IMR-90 (cell line): ENCODE results near the gene TTYH3. TPM values are rescaled to one million over a fixed set of nuclear protein-coding genes. Genes with fewer than 3 reads are reported as not detected.

Experiments
- ATAC-seq: fragments of 200-7000 bp; cut with Tn5 transposase; 2 replicates; pipeline ENCODE4 v1.9.1; 2020; ENCODE audit warnings: low read depth, mild to moderate bottlenecking, moderate library complexity
- BruUV-seq: library from RNA; stranded (reverse); fragments of 400-500 nt; replicated peaks from 2 replicates; lab custom pipeline; 2021; lab: Mats Ljungman, UMichigan
- CTCF ChIA-PET: fragments of 300-600 bp; formaldehyde crosslinking; extraction: SDS; loops from one replicate; lab custom pipeline; 2021; ENCODE audit warnings: antibody characterized with exemption; lab: Yijun Ruan, JAX
- POLR2A ChIA-PET: fragments of 300-600 bp; sonication (Branson Sonifier 250); formaldehyde crosslinking; loops from one replicate; lab custom pipeline; 2022; ENCODE audit warnings: antibody characterized with exemption; ENCODE audit not compliant: unreplicated experiment; lab: Charles Lee
- DNase-seq: peaks from one replicate; pipeline ENCODE4 v3.0.0; 2013
- H2AFZ ChIP-seq: replicated peaks from 2 replicates; pipeline ENCODE3; 2013; ENCODE audit warnings: low read length, mild to moderate bottlenecking; ENCODE audit not compliant: poor library complexity
- H2AK5ac ChIP-seq: 2 replicates; pipeline ENCODE4 v1.6.1; 2013; ENCODE audit warnings: low read depth, low read length, inconsistent platforms
- H2AK9ac ChIP-seq: replicated peaks from 2 replicates; pipeline ENCODE3; 2013; ENCODE audit warnings: mild to moderate bottlenecking, low read depth, low read length, moderate library complexity; ENCODE audit not compliant: poor library complexity
- H2BK120ac ChIP-seq: 2 replicates; pipeline ENCODE4 v1.6.1; 2013; ENCODE audit warnings: low read depth, low read length, inconsistent platforms
- H2BK15ac ChIP-seq: 3 replicates; pipeline ENCODE4 v1.6.1; 2013; ENCODE audit warnings: low read depth, low read length, inconsistent platforms
- H2BK20ac ChIP-seq: 2 replicates; pipeline ENCODE4 v1.6.1; 2013; ENCODE audit warnings: low read depth, mild to moderate bottlenecking, inconsistent platforms, low read length, moderate library complexity
- H2BK5ac ChIP-seq: 2 replicates; pipeline ENCODE4 v1.6.1; 2013; ENCODE audit warnings: mild to moderate bottlenecking, low read depth, low read length, inconsistent platforms; ENCODE audit not compliant: poor library complexity, severe bottlenecking
- H3K14ac ChIP-seq: replicated peaks from 2 replicates; pipeline ENCODE4 v1.6.1; 2013; ENCODE audit warnings: low read depth, low read length, inconsistent platforms
- H3K18ac ChIP-seq: 2 replicates; pipeline ENCODE4 v1.6.1; 2013; ENCODE audit warnings: low read depth, low read length, control low read depth
- H3K23ac ChIP-seq: 2 replicates; pipeline ENCODE4 v1.6.1; 2013; ENCODE audit warnings: low read depth, low read length, inconsistent platforms
- H3K27ac ChIP-seq: 2 replicates; pipeline ENCODE4 v1.5.1; 2013; ENCODE audit warnings: mild to moderate bottlenecking, control low read depth, low read length; ENCODE audit not compliant: insufficient read depth
- H3K27me3 ChIP-seq: 2 replicates; pipeline ENCODE4 v1.6.1; 2013; ENCODE audit warnings: low read length; ENCODE audit not compliant: control insufficient read depth, insufficient read depth
- H3K36me3 ChIP-seq: 2 replicates; pipeline ENCODE4 v1.6.1; 2013; ENCODE audit warnings: low read length, mixed read lengths; ENCODE audit not compliant: control insufficient read depth, insufficient read depth
- H3K4ac ChIP-seq: 2 replicates; pipeline ENCODE4 v1.6.1; 2013; ENCODE audit warnings: low read depth, low read length, inconsistent platforms
- H3K4me1 ChIP-seq: 2 replicates; pipeline ENCODE4 v1.6.1; 2013; ENCODE audit warnings: low read length, mixed read lengths; ENCODE audit not compliant: control insufficient read depth, insufficient read depth
- H3K4me2 ChIP-seq: 2 replicates; pipeline ENCODE4 v1.6.1; 2013; ENCODE audit warnings: low read depth, mild to moderate bottlenecking, control low read depth, low read length, moderate library complexity
- H3K4me3 ChIP-seq: 2 replicates; pipeline ENCODE4 v1.5.1; 2013; ENCODE audit warnings: low read depth, mild to moderate bottlenecking, control low read depth, low read length, moderate library complexity; ENCODE audit not compliant: insufficient read depth
- H3K56ac ChIP-seq: 2 replicates; pipeline ENCODE4 v1.6.1; 2013; ENCODE audit warnings: low read length, inconsistent platforms; ENCODE audit not compliant: insufficient read depth; ENCODE audit errors: extremely low read depth
- H3K79me1 ChIP-seq, 2 experiments: 2 replicates each; pipeline ENCODE4 v1.6.1; 2013; ENCODE audit warnings: low read length in 2 of 2, inconsistent platforms in 1 of 2, low read depth in 1 of 2
- H3K9ac ChIP-seq: 2 replicates; pipeline ENCODE4 v1.6.1; 2013; ENCODE audit warnings: low read depth, low read length, control low read depth
- H3K9me1 ChIP-seq: 2 replicates; pipeline ENCODE4 v1.6.1; 2013; ENCODE audit warnings: low read length, inconsistent platforms; ENCODE audit not compliant: insufficient read depth
- H3K9me3 ChIP-seq: 2 replicates; pipeline ENCODE4 v1.6.1; 2013; ENCODE audit warnings: low read length; ENCODE audit not compliant: control insufficient read depth, insufficient read depth
- H4K20me1 ChIP-seq: 2 replicates; pipeline ENCODE4 v1.6.1; 2013; ENCODE audit warnings: low read length, inconsistent platforms; ENCODE audit not compliant: insufficient read depth
- H4K5ac ChIP-seq: 2 replicates; pipeline ENCODE4 v1.6.1; 2013; ENCODE audit warnings: mild to moderate bottlenecking, low read depth, low read length, control low read depth
- H4K8ac ChIP-seq, 2 experiments: 2 replicates each; pipeline ENCODE4 v1.6.1; 2013; ENCODE audit warnings: low read depth in 2 of 2, low read length in 2 of 2, control low read depth in 1 of 2, inconsistent platforms in 1 of 2
- H4K91ac ChIP-seq: 2 replicates; pipeline ENCODE4 v1.6.1; 2013; ENCODE audit warnings: low read depth, low read length, inconsistent platforms; ENCODE audit not compliant: insufficient read depth
- BHLHE40 ChIP-seq: fragments of 150-350 bp; IDR thresholded peaks from 2 replicates; pipeline ENCODE4 v1.6.1; 2016; ENCODE audit warnings: mild to moderate bottlenecking, low read depth, low read length
- CEBPB ChIP-seq: IDR thresholded peaks from 2 replicates; pipeline ENCODE4 v1.6.1; 2012; ENCODE audit warnings: low read depth, low read length, improper control_type of control experiment
- CTCF ChIP-seq: conservative IDR thresholded peaks from 2 replicates; pipeline ENCODE4 v1.5.1; 2012; ENCODE audit warnings: mild to moderate bottlenecking, low read depth, low read length, improper control_type of control experiment
- FOS ChIP-seq: fragments of 150-350 bp; IDR thresholded peaks from 2 replicates; pipeline ENCODE4 v1.6.1; 2016; ENCODE audit warnings: low read depth, low read length
- MAFK ChIP-seq: IDR thresholded peaks from 2 replicates; pipeline ENCODE4 v1.6.1; 2012; ENCODE audit warnings: low read depth, low read length, improper control_type of control experiment
- MAZ ChIP-seq: IDR thresholded peaks from 2 replicates; pipeline ENCODE4 v1.6.1; 2012; ENCODE audit warnings: low read depth, mild to moderate bottlenecking, low read length, improper control_type of control experiment, moderate library complexity, borderline replicate concordance
- MXI1 ChIP-seq: IDR thresholded peaks from 2 replicates; pipeline ENCODE4 v1.6.1; 2012; ENCODE audit warnings: low read depth, mild to moderate bottlenecking, low read length, moderate library complexity, borderline replicate concordance
- NFE2L2 ChIP-seq: fragments of 150-350 bp; IDR thresholded peaks from 2 replicates; pipeline ENCODE4 v1.6.1; 2016; ENCODE audit warnings: low read depth, mild to moderate bottlenecking, low read length
- POLR2A ChIP-seq: IDR thresholded peaks from 2 replicates; pipeline ENCODE4 v1.6.1; 2012; ENCODE audit warnings: mild to moderate bottlenecking, low read depth, low read length
- RAD21 ChIP-seq: IDR thresholded peaks from 2 replicates; pipeline ENCODE4 v1.6.1; 2012; ENCODE audit warnings: low read length, improper control_type of control experiment
- RFX5 ChIP-seq: IDR thresholded peaks from 2 replicates; pipeline ENCODE4 v1.8.0; 2012; ENCODE audit warnings: low read depth, mild to moderate bottlenecking, low read length, moderate library complexity
- SMC3 ChIP-seq: fragments of 150-350 bp; IDR thresholded peaks from 2 replicates; pipeline ENCODE4 v1.6.1; 2016; ENCODE audit warnings: low read depth, mild to moderate bottlenecking, antibody characterized with exemption, low read length, moderate library complexity
- WGBS, 2 experiments: methylation state at CpG; one replicate each; pipeline versions ENCODE4 v1.1.5 to v1.1.7; 2013; ENCODE audit warnings: missing lambda C conversion rate in 2 of 2; ENCODE audit not compliant: insufficient read length in 1 of 2; ENCODE audit errors: extremely low coverage in 2 of 2; 5-methylcytosine and 5-hydroxymethylcytosine counted together
- dilution Hi-C: fragments of 300-500 bp; cut with HindIII; formaldehyde crosslinking; loops from one replicate; pipeline ENCODE4 v1.14.3; 2018; ENCODE audit warnings: low sequenced_read_pairs; ENCODE audit not compliant: unreplicated experiment
- in situ Hi-C: fragments of 300-500 bp; cut with MboI; formaldehyde crosslinking; loops from 3 replicates; pipeline ENCODE4 v1.14.3; 2019; ENCODE audit warnings: low sequenced_read_pairs, inconsistent platforms, mixed read lengths
- intact Hi-C: fragments of 100-400 bp; cut with micrococcal nuclease; formaldehyde crosslinking; loops from 2 replicates; pipeline ENCODE4 v1.10.0; 2022
- polyA plus RNA-seq, 3 experiments: library from polyadenylated mRNA; depleted of rRNA; stranded (reverse); fragments of >200 nt; gene quantifications; 2 replicates each; pipeline ENCODE4 v1.2.3, GENCODE V29; 2012; ENCODE audit warnings: low replicate concordance in 1 of 3
- total RNA-seq: library from RNA; depleted of rRNA; stranded (reverse); fragments of >200 nt; gene quantifications from 2 replicates; pipeline ENCODE4 v1.2.3, GENCODE V29; 2012

The TTYH3 gene
- total and polyA plus RNA-seq, 2 of the 4 experiments (the other 2 are of a cell fraction) = 5.6 to 82.6 TPM

GRCh38 chr7:2647594-2648172 lies 15.9 kb downstream of the TTYH3 start:
- H3K9ac ChIP-seq = no peak overlapping the region
- CTCF ChIA-PET = no interaction called here
- no peak for DNase-seq
- H2BK15ac ChIP-seq = no peak overlapping the region
- H3K27ac ChIP-seq = no peak overlapping the region
- H4K8ac ChIP-seq = no peak overlapping the region
- H3K23ac ChIP-seq = no peak overlapping the region
- peak overlapping the region; percentile 14 for H2AFZ ChIP-seq
- H3K4me1 ChIP-seq = peaks cover 19% of the 10 kb centered on the region
- no peak overlapping the region for H4K5ac ChIP-seq
- peaks cover 10 to 64% of the 10 kb centered on the region in 2 experiments for H3K79me1 ChIP-seq
- in situ Hi-C loops (no loop called here), intact Hi-C loops (loop anchor here (10.0 kb wide), 1 partner anchor 173 kb away; the partner anchor contains the start of gene GRIFIN), dilution Hi-C loops (no loop called here)
- H2BK20ac ChIP-seq = no peak overlapping the region
- BruUV-seq = no TSS peak
- H2BK5ac ChIP-seq = no peak overlapping the region
- TF ChIP-seq MAFK (no peak), RFX5 (no peak), CEBPB (no peak), MAZ (no peak), CTCF (no peak), SMC3 (no peak), NFE2L2 (no peak), POLR2A (no peak), BHLHE40 (no peak), FOS (no peak), MXI1 (no peak), RAD21 (no peak)
- no peak overlapping the region for H2AK9ac ChIP-seq
- H4K91ac ChIP-seq = no peak overlapping the region
- POLR2A ChIA-PET = no interaction called here
- no peak overlapping the region for H3K4me3 ChIP-seq
- no peak for ATAC-seq
- no peak overlapping the region for H3K56ac ChIP-seq
- no peaks in the 10 kb centered on the region for H3K9me3 ChIP-seq
- no peaks in the 10 kb centered on the region for H3K27me3 ChIP-seq
- WGBS, 2 experiments = 100% methylated on average over 2 of the region's 15 CpGs; no CpG with 5 or more reads in 1 of the 2 experiments
- no peak overlapping the region for H3K14ac ChIP-seq
- H2BK120ac ChIP-seq = no peak overlapping the region
- peaks cover 11% of the 10 kb centered on the region; the same call in 1 of the 2 replicates for H3K9me1 ChIP-seq
- H3K18ac ChIP-seq = no peak overlapping the region
- H3K4ac ChIP-seq = no peak overlapping the region
- no peak overlapping the region for H3K4me2 ChIP-seq
- H4K20me1 ChIP-seq = peaks cover 59% of the 10 kb centered on the region
- no peak overlapping the region for H2AK5ac ChIP-seq
- H3K36me3 ChIP-seq = peaks cover 53% of the 10 kb centered on the region
